Epithelial cell of prostate (primary cell): ENCODE data around the gene STARD3.
"Not testable (repeated sequence)": the region's sequence is repeated elsewhere in the genome, so short reads cannot be mapped to it uniquely, and the experiment has no call there.

ENCODE experiments used
- DNase-seq: peaks from one replicate; pipeline ENCODE4 v3.0.0-alpha.2; 2011; ENCODE audit warnings: low read depth, low spot score
- H3K27ac ChIP-seq: fragments of 450-650 bp; 2 replicates; pipeline ENCODE4 v1.5.1; 2017; ENCODE audit warnings: mild to moderate bottlenecking

Gene STARD3

DNA sequence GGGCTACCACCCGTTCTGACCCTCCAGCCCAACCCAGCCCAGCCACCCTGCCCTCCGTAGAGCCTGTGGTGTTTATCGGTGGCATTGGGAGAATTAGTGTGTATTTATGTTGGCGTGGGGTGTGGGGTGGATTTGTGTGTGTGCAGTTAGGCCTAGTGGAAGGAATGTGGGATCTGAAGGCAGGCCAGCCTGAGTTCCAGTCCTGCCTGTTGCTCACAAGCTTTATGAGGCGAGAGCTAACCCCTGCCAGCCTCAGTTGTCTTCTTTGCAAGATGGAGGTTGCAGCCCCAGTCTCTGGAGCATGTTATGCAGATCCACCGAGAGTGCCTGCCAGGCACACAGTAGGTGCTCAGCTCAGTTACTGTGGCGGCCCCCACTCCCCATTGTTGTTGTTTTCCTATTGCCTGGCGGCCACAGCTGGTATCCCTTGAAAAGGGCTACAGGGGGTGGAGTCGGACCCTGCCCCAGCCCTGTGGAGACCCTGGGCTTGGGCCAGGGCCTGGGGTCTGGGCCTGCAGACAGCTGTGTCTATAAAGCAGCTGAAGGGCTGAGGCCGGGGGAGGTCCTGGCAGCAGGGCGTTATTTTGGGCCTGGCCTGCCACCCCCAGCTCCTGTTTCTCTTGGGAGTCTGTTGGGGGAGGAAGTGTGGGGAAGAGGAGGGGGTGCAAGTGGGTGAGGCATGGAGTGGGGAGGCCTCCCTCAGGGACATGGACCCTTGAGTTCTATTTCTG, 68.0 kb downstream of the STARD3 start:
- DNase-seq, result no peak

DNA sequence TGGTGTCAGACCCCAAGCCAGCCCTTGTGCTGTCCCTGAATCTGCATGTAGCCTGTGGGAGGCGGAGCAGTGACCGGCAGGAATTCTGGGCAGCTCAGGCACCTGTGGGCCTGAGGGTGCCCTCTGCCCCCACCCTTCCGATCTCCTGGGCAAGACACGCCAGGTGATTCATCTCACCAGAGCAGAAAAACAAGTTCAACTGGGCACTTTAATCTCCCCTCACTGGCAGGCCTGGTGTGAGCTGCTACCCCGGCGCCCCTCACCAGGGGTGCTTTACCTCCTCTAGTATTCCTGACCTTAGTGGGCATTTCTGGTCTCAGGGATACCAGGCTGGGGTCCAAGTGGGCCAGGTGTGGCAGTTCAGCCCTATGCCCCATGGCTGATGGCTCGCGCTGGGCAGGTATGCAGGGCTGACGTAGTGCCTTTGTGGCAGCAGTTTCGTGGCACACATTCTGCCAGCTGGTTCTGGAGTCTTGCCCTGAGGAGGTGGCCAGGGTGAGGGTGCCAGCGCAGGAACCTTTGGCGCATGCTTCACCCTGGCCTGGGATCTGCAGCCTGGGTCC, 68.9 kb downstream of the STARD3 start:
- no peak for DNase-seq
- peak overlapping the region; percentile 86 for H3K27ac ChIP-seq

More for the DNA sequence above, 68.0 kb downstream of the STARD3 start:
- peak overlapping the region; percentile 86 for H3K27ac ChIP-seq

DNA sequence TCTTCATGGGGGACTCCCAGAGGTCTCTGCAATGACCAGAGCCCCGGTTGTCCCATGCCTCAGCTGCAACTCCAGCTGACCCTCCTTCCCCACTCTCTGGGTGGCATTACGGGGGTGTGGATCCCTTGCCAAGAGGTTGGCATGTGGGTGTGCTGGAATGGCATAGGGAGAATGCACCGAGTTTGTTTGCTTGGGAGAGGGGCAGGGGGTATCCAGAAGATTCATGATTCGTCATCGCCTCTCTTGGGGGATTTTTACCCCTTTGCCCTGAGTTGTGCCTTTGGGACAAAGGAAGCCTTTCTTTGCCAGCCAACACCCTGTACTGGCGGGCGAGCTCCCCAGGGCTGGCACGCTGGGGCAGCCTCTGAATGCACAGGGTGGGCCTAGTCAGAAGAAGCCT, 69.4 kb downstream of the STARD3 start:
- no peak for DNase-seq
- peak overlapping the region; percentile 86 for H3K27ac ChIP-seq

DNA sequence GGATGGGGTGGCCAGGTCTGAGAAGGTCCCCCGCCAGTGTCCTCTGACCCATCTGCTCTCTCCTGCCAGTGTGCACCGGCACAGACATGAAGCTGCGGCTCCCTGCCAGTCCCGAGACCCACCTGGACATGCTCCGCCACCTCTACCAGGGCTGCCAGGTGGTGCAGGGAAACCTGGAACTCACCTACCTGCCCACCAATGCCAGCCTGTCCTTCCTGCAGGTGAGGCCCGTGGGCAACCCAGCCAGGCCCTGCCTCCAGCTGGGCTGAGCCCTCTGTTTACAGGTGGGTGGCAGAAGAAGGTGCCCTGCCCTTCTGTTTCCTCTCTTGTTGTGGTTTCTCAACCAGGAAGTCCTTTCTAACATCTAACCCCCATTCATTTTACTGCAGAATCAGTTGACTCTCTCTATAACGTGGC, 70.0 kb downstream of the STARD3 start:
- DNase-seq, result no peak
- peak overlapping the region; percentile 86 for H3K27ac ChIP-seq

DNA sequence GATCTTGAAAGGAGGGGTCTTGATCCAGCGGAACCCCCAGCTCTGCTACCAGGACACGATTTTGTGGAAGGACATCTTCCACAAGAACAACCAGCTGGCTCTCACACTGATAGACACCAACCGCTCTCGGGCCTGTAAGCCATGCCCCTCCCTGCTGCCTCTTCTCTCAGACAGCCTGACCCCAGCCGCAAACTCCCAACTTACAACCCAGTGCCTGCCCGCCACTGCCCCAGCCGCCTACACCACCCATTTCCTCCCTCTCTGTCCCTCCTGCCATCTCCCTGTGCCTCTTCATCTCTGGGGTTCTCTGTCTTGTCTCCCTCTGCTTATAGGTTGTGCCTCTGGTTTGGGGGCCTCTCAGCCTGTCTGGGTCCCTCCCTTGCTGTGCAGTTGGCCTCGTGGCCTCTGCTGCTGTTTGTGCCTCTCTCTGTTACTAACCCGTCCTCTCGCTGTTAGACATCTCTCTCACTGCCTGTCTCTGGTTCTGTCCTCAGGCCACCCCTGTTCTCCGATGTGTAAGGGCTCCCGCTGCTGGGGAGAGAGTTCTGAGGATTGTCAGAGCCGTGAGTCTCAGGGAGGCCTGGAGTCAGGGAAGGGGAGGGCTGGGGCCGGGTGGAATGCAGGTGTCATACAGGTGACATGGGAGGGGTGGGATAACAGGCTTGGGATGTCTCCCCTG, 72.5 kb downstream of the STARD3 start:
- no peak for DNase-seq
- H3K27ac ChIP-seq, result no peak overlapping the region

DNA sequence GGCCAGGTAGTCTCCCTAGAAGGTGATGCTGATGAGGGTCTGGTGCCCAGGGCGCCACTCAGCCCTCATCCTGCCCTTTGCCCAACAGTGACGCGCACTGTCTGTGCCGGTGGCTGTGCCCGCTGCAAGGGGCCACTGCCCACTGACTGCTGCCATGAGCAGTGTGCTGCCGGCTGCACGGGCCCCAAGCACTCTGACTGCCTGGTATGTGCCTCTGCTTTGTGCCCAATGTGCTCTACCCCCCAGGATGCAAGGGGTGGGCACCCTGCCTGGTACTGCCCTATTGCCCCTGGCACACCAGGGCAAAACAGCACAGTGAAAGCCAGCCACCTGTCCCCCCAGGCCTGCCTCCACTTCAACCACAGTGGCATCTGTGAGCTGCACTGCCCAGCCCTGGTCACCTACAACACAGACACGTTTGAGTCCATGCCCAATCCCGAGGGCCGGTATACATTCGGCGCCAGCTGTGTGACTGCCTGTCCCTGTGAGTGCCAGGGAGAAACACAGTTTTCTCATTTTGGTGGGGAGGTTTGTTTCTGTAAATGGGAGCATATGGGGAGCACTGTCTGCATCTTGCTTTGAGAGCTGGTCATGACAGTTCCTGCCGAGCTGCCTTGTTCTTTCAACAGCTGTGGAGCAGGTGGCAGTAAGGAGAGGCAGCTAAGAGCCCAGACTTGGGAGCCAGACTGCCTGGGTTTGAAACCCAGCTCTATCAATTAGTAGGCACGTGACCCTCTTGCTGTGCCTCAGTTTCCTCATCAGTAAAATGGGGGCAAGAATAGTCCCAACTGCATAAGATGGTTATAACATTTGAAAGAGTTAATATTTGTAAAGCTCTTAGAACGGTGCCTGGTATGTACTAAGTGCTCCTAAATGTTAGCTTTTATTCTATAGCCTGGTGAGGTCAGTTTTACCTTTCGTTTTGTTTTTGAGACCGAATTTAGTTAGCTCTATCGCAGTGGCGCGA, 73.3 kb downstream of the STARD3 start:
- no peak overlapping the region for H3K27ac ChIP-seq

DNA sequence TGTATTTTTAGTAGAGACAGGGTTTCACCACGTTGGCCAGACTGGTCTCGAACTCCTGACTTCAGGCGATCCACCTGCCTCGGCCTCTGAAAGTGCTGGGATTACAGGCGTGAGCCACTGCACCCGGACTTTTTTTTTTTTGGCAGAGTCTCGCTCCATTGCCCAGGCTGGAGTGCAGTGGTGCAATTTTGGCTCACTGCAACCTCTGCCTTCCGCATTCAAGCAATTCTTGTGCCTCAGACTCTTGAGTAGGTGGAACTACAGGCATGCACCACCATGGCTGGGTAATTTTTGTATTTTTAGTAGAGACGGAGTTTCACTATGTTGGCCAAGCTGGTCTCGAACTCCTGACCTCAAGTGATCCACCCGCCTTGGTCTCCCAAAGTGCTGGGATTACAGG, 74.1 kb downstream of the STARD3 start:
- DNase-seq, H3K27ac ChIP-seq: not testable (repeated sequence)

More for the DNA sequence above, 73.3 kb downstream of the STARD3 start:
- no peak for DNase-seq

DNA sequence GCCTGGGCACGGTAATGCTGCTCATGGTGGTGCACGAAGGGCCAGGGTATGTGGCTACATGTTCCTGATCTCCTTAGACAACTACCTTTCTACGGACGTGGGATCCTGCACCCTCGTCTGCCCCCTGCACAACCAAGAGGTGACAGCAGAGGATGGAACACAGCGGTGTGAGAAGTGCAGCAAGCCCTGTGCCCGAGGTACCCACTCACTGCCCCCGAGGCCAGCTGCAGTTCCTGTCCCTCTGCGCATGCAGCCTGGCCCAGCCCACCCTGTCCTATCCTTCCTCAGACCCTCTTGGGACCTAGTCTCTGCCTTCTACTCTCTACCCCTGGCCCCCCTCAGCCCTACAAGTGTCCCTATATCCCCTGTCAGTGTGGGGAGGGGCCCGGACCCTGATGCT, 74.9 kb downstream of the STARD3 start:
- DNase-seq, result no peak
- H3K27ac ChIP-seq, result no peak overlapping the region
